GM10248 (cell line): ENCODE results near the gene MAN1C1.

Source experiments
- CTCF ChIA-PET: fragments of 300-600 bp; sonication (Branson Sonifier 250); formaldehyde crosslinking; extraction: SDS; loops from one replicate; lab custom pipeline; 2021; ENCODE audit warnings: antibody characterized with exemption; lab: Yijun Ruan, JAX
- POLR2A ChIA-PET: fragments of 350-650 bp; sonication (Branson Sonifier 250); formaldehyde crosslinking; extraction: SDS; loops from one replicate; lab custom pipeline; 2020; ENCODE audit warnings: antibody characterized with exemption; lab: Yijun Ruan, JAX
- DNase-seq: peaks from one replicate; pipeline ENCODE4 v3.0.0; 2012; ENCODE audit errors: extremely low spot score
- TF ChIP-seq, protein P1 (sequence below): IDR thresholded peaks from 2 replicates; pipeline ENCODE4 v1.5.1; 2012; ENCODE audit warnings: mild to moderate bottlenecking, low read depth; ENCODE audit errors: extremely low read depth, missing control alignments, control extremely low read depth

The MAN1C1 gene

DNA sequence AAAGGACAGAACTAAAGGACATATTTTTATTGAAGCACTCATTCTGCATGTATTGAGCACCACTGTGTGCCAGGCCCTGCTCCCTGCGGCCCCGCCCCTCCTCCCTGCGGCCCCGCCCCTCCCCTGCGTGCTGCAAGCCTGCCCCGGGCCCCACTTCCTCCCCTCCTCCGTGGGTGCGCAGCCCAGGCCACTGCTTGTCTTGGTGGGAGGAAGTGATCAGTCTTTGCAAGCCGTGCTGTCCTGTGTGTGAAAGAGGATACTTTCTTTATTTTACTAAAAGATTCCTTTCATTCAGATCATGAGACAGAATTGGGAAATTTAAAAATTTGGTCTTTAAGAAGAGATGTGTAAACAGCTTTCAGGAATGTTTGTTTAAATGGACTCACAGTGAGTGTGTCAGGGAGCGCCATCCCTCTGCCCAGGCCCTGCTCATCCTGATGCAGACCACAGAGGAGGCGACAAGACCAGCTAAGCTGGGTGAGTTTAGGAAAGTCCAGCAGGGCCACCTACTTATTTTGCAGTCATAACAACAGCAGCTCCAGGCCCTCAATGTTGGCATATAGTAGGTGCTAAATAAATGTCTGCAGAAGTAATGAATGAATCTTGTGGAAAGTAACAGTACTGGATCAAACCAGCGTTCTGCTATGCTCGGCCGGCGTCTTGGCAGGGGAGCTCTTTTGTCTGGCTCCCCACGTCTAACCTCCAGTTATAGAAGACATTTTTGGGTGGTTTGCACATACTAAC, 95.1 kb downstream of the MAN1C1 start:
- DNase-seq = no peak
- ChIA-PET POLR2A (no interaction called here), CTCF (no interaction called here)
- TF ChIP-seq, protein P1, sequence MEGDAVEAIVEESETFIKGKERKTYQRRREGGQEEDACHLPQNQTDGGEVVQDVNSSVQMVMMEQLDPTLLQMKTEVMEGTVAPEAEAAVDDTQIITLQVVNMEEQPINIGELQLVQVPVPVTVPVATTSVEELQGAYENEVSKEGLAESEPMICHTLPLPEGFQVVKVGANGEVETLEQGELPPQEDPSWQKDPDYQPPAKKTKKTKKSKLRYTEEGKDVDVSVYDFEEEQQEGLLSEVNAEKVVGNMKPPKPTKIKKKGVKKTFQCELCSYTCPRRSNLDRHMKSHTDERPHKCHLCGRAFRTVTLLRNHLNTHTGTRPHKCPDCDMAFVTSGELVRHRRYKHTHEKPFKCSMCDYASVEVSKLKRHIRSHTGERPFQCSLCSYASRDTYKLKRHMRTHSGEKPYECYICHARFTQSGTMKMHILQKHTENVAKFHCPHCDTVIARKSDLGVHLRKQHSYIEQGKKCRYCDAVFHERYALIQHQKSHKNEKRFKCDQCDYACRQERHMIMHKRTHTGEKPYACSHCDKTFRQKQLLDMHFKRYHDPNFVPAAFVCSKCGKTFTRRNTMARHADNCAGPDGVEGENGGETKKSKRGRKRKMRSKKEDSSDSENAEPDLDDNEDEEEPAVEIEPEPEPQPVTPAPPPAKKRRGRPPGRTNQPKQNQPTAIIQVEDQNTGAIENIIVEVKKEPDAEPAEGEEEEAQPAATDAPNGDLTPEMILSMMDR = no peak

DNA sequence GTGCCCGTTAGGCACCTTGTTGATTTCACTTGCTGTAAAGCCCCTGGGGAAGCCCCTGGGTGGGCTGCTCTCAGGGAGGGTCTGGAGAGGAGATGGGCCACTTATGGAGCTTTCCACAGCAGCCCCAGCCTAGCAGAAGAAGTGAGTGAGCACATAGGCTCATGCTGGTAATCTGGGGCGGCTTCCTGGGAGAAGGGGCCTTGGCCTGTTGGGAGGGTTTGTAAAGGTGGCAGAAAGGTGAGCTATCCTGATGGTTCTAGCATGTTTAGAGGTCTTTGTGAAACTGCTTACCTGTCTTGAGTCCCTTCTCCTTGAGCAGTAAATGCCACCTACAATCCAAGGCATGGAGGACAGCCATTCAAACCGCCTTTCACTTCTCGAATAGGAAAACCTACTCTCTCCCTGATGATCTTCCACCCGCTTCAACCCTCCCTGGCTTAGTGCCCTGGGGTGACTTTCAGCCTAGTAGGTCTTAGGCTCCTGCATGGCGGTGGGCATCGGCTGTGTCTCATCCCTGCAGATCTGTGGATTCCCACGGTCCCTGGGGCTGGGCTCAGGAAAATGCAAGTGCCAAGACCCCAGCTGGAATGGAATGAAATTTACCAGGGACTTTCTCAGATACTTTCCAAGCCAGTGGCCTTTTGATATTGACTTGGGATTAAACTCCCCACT, 95.8 kb downstream of the MAN1C1 start:
- ChIA-PET CTCF (no interaction called here), POLR2A (no interaction called here)

DNA sequence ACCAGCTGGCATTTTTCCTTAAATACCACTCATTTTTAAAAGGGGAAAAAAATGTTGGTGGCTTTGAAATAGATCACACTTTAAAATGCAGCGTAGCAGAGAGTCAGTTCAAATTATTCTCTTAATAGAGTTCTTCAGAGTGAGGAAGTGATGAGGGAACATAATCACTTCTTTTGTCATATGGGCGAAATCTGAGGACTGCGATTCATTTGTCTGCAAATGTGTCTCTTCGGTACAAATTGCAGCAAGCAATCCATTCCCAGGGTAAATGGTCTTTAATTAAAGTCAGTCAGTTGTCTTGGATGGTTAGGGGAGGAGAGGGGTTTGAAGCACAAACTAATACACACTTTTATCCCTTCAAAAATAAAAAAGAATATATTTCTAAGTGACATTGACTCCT, 97.4 kb downstream of the MAN1C1 start:
- POLR2A ChIA-PET = no interaction called here

More for the DNA sequence above, 95.8 kb downstream of the MAN1C1 start:
- DNase-seq = no peak
- TF ChIP-seq, protein P1 = no peak

DNA sequence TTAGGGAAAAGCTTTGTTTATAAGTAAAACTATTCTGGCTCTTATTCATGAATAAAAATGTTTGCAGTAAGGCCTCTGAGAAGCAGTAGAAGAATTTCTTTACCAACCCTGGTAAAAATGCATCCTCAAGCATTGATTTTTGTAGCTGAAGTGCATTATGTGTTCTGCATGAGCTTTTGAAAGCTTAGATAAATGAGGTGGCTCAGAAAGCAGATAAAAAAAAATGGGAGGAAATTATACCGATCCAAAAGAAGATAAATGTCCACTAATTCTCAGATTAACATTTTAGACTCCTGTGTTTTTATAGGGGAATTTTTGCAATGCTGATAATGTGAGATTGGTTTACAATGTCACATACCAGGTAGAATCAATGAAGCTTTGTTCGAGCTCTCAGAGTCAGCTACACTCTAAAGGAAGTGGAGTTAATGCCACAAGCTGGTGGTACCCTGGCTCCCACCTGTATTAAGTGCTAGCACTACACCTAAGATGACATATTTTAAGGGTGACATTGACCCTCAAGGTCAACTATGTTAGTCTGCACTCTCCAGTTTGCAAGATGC, 97.9 kb downstream of the MAN1C1 start:
- CTCF ChIA-PET = interaction anchor here (1.2 kb wide), 1 partner anchor 10 kb away, joined by 3 read pairs; no protein-coding TSS in a partner anchor
- TF ChIP-seq, protein P1 = no peak
- POLR2A ChIA-PET = no interaction called here
- no peak for DNase-seq

More for the DNA sequence above, 97.4 kb downstream of the MAN1C1 start:
- CTCF ChIA-PET = interaction anchor here (1.2 kb wide), 1 partner anchor 10 kb away, joined by 3 read pairs; no protein-coding TSS in a partner anchor
- TF ChIP-seq, protein P1 = no peak
- DNase-seq = no peak

DNA sequence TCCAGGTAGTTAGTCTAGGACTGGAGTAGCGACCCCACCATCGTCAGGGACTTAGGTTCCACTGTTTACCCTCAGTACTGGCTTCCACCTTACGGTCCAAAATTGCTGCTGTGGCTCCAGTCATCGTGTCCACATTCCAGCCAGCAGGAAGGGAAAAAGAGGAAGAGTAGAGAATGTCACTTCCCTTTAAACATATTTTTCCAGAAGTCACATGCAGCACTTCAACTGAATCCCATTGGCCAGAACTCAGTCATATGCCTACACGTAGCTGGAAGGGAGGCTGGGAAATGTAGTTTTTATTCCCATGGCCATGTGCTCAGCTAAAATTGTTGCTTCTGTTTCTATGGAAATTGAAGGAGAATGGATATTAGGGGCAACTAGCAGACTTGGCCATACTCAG, 99.3 kb downstream of the MAN1C1 start:
- DNase-seq = no peak
- CTCF ChIA-PET = no interaction called here
- POLR2A ChIA-PET = no interaction called here
- TF ChIP-seq, protein P1 = no peak

DNA sequence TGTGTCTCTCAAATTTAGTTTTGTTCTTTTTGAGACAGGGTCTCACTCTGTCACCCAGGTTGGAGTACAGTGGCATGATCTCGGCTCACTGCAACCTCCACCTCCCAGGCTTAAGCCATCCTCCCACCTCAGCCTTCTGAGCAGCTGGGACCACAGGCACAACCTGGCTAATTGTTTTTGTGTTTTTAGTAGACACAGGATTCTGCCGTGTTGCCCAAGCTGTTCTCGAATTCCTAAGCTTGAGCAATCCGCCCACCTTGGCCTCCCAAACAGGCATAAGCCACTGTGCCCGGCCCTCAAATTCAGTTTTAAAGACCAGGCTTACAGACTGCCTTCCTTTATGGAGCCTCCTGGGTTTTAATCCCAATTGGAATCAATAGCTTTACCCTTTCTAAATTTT, 99.7 kb downstream of the MAN1C1 start:
- DNase-seq = no peak
- TF ChIP-seq, protein P1 = no peak
- ChIA-PET POLR2A (no interaction called here), CTCF (no interaction called here)
